K562 (cell line): ENCODE results near the gene PEF1. TPM values are rescaled to one million over a fixed set of nuclear protein-coding genes. Genes with fewer than 3 reads are reported as not detected.

Experiments used
- ATAC-seq: fragments of 200-7000 bp; cut with Tn5 transposase; 3 replicates; pipeline ENCODE4 v1.9.1; 2020; ENCODE audit warnings: moderate library complexity
- BruUV-seq: library from RNA; stranded (reverse); fragments of 400-500 nt; replicated peaks from 2 replicates; lab custom pipeline; 2021; lab: Mats Ljungman, UMichigan
- CTCF ChIA-PET: fragments of 300-600 bp; formaldehyde crosslinking; extraction: SDS; loops from one replicate; lab custom pipeline; 2021; ENCODE audit warnings: low intra/inter-chr PET ratio; lab: Yijun Ruan, JAX
- POLR2A ChIA-PET: fragments of 300-600, 350-650 bp; sonication (Branson Sonifier 250); formaldehyde crosslinking; extraction: SDS; loops from one replicate; lab custom pipeline; 2021; ENCODE audit warnings: antibody characterized with exemption, inconsistent platforms; lab: Yijun Ruan, JAX
- DNase-seq, 4 experiments: peaks; one replicate each; pipeline versions ENCODE4 v3.0.0 to v3.0.0-alpha.2; 2011 to 2018; ENCODE audit warnings: low spot score in 3 of 4, mixed read lengths in 3 of 4; ENCODE audit errors: extremely low read depth in 1 of 4
- FAIRE-seq: peaks from 2 replicates; lab custom pipeline; 2011; peaks lifted over from hg19 to GRCh38; lab: Jason Lieb, UNC
- H2AFZ ChIP-seq: 2 replicates; pipeline ENCODE4 v1.6.0; 2011; ENCODE audit warnings: low read depth, low read length, control low read depth, inconsistent platforms
- H3K27ac ChIP-seq: fragments of 200-600 bp; 3 replicates; pipeline ENCODE4 v1.8.0; 2011; ENCODE audit warnings: low read depth, mild to moderate bottlenecking, control low read depth, inconsistent platforms, low read length, moderate library complexity, mixed read lengths; ENCODE audit errors: extremely low read depth
- H3K27me3 ChIP-seq, 2 experiments: fragments of 300-600 bp in 1 of 2; 2 replicates in 1 of 2; 3 replicates in 1 of 2; pipeline versions ENCODE4 v1.6.0 to v1.8.0; 2011; ENCODE audit warnings: inconsistent platforms in 2 of 2, low read length in 2 of 2, mild to moderate bottlenecking in 1 of 2, mixed read lengths in 1 of 2, moderate library complexity in 1 of 2; ENCODE audit not compliant: control insufficient read depth in 2 of 2, insufficient read depth in 2 of 2
- H3K36me3 ChIP-seq: fragments of 300-600 bp; 3 replicates; pipeline ENCODE4 v1.8.0; 2011; ENCODE audit warnings: mild to moderate bottlenecking, low read length, inconsistent platforms; ENCODE audit not compliant: control insufficient read depth, insufficient read depth
- H3K4me1 ChIP-seq, 2 experiments: fragments of 200-600 bp in 1 of 2; replicated peaks in 1 of 2; 2 replicates in 1 of 2; 3 replicates in 1 of 2; pipeline versions ENCODE4 v1.5.1 to v1.8.0; 2011; ENCODE audit warnings: inconsistent platforms in 2 of 2, low read length in 2 of 2, mild to moderate bottlenecking in 1 of 2, mixed read lengths in 1 of 2, moderate library complexity in 1 of 2; ENCODE audit not compliant: control insufficient read depth in 2 of 2, insufficient read depth in 2 of 2
- H3K4me2 ChIP-seq: 2 replicates; pipeline ENCODE4 v1.6.1; 2011; ENCODE audit warnings: low read length, control low read depth, inconsistent platforms, mixed read lengths; ENCODE audit not compliant: insufficient read depth
- H3K4me3 ChIP-seq: fragments of 200-600 bp; sonication (generic), shearing (Covaris generic); 2 replicates; pipeline ENCODE4 v1.5.1; 2016; ENCODE audit warnings: control low read depth, inconsistent platforms
- H3K79me2 ChIP-seq: fragments of 200-600 bp; 3 replicates; pipeline ENCODE4 v1.8.0; 2011; ENCODE audit warnings: low read length, inconsistent platforms; ENCODE audit not compliant: control insufficient read depth, insufficient read depth
- H3K9ac ChIP-seq, 2 experiments: 2 replicates each; pipeline versions ENCODE4 v1.6.0 to v1.6.1; 2011; ENCODE audit warnings: low read depth in 2 of 2, low read length in 2 of 2, control low read depth in 1 of 2, inconsistent platforms in 1 of 2, mild to moderate bottlenecking in 1 of 2, mixed read lengths in 1 of 2; ENCODE audit not compliant: insufficient read depth in 1 of 2
- H3K9me1 ChIP-seq: one replicate; pipeline ENCODE4 v1.6.0; 2011; ENCODE audit warnings: inconsistent platforms, mild to moderate bottlenecking, low read length, moderate library complexity; ENCODE audit not compliant: control insufficient read depth, insufficient read depth
- H3K9me3 ChIP-seq: replicated peaks from 2 replicates; pipeline ENCODE4 v1.5.1; 2011; ENCODE audit warnings: low read depth, low read length, inconsistent platforms; ENCODE audit not compliant: control insufficient read depth, insufficient read depth
- H4K20me1 ChIP-seq: replicated peaks from 2 replicates; pipeline ENCODE4 v1.6.1; 2011; ENCODE audit warnings: low read length, inconsistent platforms, mixed read lengths; ENCODE audit not compliant: control insufficient read depth, insufficient read depth
- ARID3A ChIP-seq: IDR thresholded peaks from 2 replicates; pipeline ENCODE4 v1.6.1; 2012; ENCODE audit warnings: low read depth, low read length, improper control_type of control experiment, borderline replicate concordance
- BHLHE40 ChIP-seq: IDR thresholded peaks from 2 replicates; pipeline ENCODE4 v1.6.1; 2011; ENCODE audit warnings: low read length, improper control_type of control experiment
- CCNT2 ChIP-seq: IDR thresholded peaks from 2 replicates; pipeline ENCODE4 v1.6.1; 2011; ENCODE audit warnings: borderline replicate concordance, low read depth, mild to moderate bottlenecking, moderate library complexity, mixed read lengths, low read length; ENCODE audit not compliant: insufficient read length; ENCODE audit errors: extremely low read depth
- HNRNPL ChIP-seq: fragments of 200-400 bp; formaldehyde crosslinking; IDR thresholded peaks from 2 replicates; pipeline ENCODE4 v1.6.1; 2017; ENCODE audit warnings: low read depth, mild to moderate bottlenecking, low read length
- KLF6 ChIP-seq: fragments of 250-450 bp; sonication (Bioruptor Pico); IDR thresholded peaks from 2 replicates; pipeline ENCODE4 v1.4.0; 2020; ENCODE audit warnings: mild to moderate bottlenecking, moderate library complexity, borderline replicate concordance
- POLR2B ChIP-seq: fragments of 450-650 bp; IDR thresholded peaks from 2 replicates; pipeline ENCODE4 v1.6.1; 2018; ENCODE audit warnings: low read depth; ENCODE audit not compliant: partially characterized antibody
- RBFOX2 ChIP-seq: fragments of 200-400 bp; formaldehyde crosslinking; IDR thresholded peaks from 2 replicates; pipeline ENCODE4 v1.6.1; 2017; ENCODE audit warnings: low read depth, mild to moderate bottlenecking, low read length, moderate library complexity
- TAL1 ChIP-seq: fragments of 450-650 bp; IDR thresholded peaks from 2 replicates; pipeline ENCODE4 v1.6.1; 2016; ENCODE audit warnings: mild to moderate bottlenecking
- WGBS: fragments of 100-300 bp; shearing (Covaris generic); methylation state at CpG from one replicate; pipeline ENCODE4 v1.1.6; 2016; ENCODE audit warnings: low coverage, mixed read lengths; ENCODE audit not compliant: insufficient coverage; ENCODE audit errors: missing lambda C conversion rate; 5-methylcytosine and 5-hydroxymethylcytosine counted together
- in situ Hi-C: fragments of 300-500 bp; cut with MboI; formaldehyde crosslinking; loops from 4 replicates; pipeline ENCODE4 v1.15.0; 2018; ENCODE audit warnings: inconsistent platforms, mixed read lengths
- intact Hi-C: fragments of 100-400 bp; cut with micrococcal nuclease; formaldehyde crosslinking; loops from 2 replicates; pipeline ENCODE4 v1.14.2; 2022
- polyA plus RNA-seq, 8 experiments: library from polyadenylated mRNA; depleted of rRNA in 4 of 8; stranded (reverse) in 5 of 8; unstranded in 3 of 8; fragments of >200 nt; fragmentation: Nextera tagmentation in 2 of 8; fragmentation: Illumina TruSeq in 1 of 8; extraction: Ambion mirVana in 2 of 8; extraction: Trizol in 1 of 8; gene quantifications; 2 replicates each; pipeline versions ENCODE4 v1.2.1 to v1.2.3, GENCODE V29; 2011 to 2014; ENCODE audit warnings: inconsistent platforms in 1 of 8, missing spikeins in 1 of 8
- total RNA-seq, 7 experiments: library from RNA; depleted of rRNA in 6 of 7; stranded (reverse); fragments of >200 nt in 6 of 7; fragmentation: Illumina TruSeq in 2 of 7; extraction: Trizol in 2 of 7; gene quantifications; 2 replicates each; pipeline versions ENCODE4 v1.2.1 to v1.2.3, GENCODE V29; 2011 to 2021; ENCODE audit warnings: low replicate concordance in 1 of 7
- TF ChIP-seq, protein P1 (sequence below): fragments of 200-400 bp; formaldehyde crosslinking; IDR thresholded peaks from 2 replicates; pipeline ENCODE4 v1.6.1; 2017; ENCODE audit warnings: mild to moderate bottlenecking, low read depth, low read length, moderate library complexity
- TF ChIP-seq, protein P2 (sequence below): sonication (generic); formaldehyde crosslinking; IDR thresholded peaks from 2 replicates; pipeline ENCODE4 v1.8.1; 2023; ENCODE audit warnings: missing genetic modification reagents, mild to moderate bottlenecking, borderline replicate concordance

Gene PEF1
- total and polyA plus RNA-seq, 9 of the 15 experiments (the other 6 are each of a cell fraction or from before 2014, with no cell fraction given) = 26.3 to 95.5 (median 61.9) TPM

DNA sequence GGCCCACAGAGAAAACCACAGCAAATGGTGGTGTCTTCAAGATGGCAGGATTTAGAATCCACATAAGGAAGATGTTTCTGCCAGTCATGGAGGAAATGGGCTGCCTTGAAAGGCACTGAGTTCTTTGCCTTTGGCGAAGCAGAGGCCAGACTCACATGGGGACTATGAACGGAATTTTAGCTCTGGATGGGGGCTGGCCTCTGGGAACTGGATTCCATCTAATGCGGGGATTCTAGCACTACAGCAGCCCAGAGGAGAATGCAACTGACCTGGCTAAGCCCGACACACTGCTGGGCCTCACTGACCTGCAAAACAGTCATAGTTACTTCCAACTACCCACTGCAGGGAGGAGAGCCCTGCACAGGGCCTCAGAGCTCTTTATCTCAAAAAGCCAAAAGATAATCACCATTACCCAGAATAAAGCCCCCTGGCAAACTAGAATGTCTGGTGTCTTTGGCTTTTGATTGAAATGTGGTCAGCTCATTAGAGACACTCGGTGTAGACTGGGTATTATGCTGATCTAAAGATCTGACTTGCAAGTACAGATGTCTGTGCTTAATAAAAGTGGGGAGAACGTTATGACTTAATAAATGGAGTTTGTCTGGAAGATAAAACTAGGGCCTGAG, 15.6 kb downstream of the PEF1 start:
- Histone ChIP-seq H3K4me1 (peaks cover 0 to 15% of the 10 kb centered on the region in 2 experiments; a peak in 3 of 5 replicates), H4K20me1 (peaks cover 6% of the 10 kb centered on the region; the same call in 1 of the 2 replicates), H3K9me3 (no peaks in the 10 kb centered on the region), H3K36me3 (peaks cover 56% of the 10 kb centered on the region; the same call in 2 of the 3 replicates), H3K9ac (no peak overlapping the region), H3K79me2 (no peaks in the 10 kb centered on the region), H3K4me2 (no peak overlapping the region), H3K4me3 (no peak overlapping the region), H3K9me1 (peaks cover 6% of the 10 kb centered on the region), H3K27me3 (no peaks in the 10 kb centered on the region), H3K27ac (no peak overlapping the region), H2AFZ (no peak overlapping the region)
- 70% methylated on average over 6 of the region's 6 CpGs for WGBS
- intact Hi-C loops (no loop called here), in situ Hi-C loops (no loop called here)
- POLR2A ChIA-PET = interaction anchor here (0.6 to 6.4 kb wide), 6 partner anchors 10 to 751 kb away, joined by 3 to 47 read pairs (median 4); partner anchors contain the start of gene PEF1
- FAIRE-seq = no peak
- no peak for ATAC-seq
- BruUV-seq = no TSS peak
- CTCF ChIA-PET = interaction anchor here (0.6 kb wide), 1 partner anchor 776 kb away, joined by 4 read pairs; no protein-coding TSS in a partner anchor
- no peak for TF ChIP-seq BHLHE40
- TF ChIP-seq RBFOX2 = no peak
- TF ChIP-seq, protein P1, sequence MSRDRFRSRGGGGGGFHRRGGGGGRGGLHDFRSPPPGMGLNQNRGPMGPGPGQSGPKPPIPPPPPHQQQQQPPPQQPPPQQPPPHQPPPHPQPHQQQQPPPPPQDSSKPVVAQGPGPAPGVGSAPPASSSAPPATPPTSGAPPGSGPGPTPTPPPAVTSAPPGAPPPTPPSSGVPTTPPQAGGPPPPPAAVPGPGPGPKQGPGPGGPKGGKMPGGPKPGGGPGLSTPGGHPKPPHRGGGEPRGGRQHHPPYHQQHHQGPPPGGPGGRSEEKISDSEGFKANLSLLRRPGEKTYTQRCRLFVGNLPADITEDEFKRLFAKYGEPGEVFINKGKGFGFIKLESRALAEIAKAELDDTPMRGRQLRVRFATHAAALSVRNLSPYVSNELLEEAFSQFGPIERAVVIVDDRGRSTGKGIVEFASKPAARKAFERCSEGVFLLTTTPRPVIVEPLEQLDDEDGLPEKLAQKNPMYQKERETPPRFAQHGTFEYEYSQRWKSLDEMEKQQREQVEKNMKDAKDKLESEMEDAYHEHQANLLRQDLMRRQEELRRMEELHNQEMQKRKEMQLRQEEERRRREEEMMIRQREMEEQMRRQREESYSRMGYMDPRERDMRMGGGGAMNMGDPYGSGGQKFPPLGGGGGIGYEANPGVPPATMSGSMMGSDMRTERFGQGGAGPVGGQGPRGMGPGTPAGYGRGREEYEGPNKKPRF = no peak
- TF ChIP-seq ARID3A = no peak
- no peak for TF ChIP-seq CCNT2
- no peak for TF ChIP-seq KLF6 (CRISPR knock-in tag)
- TF ChIP-seq, protein P2, sequence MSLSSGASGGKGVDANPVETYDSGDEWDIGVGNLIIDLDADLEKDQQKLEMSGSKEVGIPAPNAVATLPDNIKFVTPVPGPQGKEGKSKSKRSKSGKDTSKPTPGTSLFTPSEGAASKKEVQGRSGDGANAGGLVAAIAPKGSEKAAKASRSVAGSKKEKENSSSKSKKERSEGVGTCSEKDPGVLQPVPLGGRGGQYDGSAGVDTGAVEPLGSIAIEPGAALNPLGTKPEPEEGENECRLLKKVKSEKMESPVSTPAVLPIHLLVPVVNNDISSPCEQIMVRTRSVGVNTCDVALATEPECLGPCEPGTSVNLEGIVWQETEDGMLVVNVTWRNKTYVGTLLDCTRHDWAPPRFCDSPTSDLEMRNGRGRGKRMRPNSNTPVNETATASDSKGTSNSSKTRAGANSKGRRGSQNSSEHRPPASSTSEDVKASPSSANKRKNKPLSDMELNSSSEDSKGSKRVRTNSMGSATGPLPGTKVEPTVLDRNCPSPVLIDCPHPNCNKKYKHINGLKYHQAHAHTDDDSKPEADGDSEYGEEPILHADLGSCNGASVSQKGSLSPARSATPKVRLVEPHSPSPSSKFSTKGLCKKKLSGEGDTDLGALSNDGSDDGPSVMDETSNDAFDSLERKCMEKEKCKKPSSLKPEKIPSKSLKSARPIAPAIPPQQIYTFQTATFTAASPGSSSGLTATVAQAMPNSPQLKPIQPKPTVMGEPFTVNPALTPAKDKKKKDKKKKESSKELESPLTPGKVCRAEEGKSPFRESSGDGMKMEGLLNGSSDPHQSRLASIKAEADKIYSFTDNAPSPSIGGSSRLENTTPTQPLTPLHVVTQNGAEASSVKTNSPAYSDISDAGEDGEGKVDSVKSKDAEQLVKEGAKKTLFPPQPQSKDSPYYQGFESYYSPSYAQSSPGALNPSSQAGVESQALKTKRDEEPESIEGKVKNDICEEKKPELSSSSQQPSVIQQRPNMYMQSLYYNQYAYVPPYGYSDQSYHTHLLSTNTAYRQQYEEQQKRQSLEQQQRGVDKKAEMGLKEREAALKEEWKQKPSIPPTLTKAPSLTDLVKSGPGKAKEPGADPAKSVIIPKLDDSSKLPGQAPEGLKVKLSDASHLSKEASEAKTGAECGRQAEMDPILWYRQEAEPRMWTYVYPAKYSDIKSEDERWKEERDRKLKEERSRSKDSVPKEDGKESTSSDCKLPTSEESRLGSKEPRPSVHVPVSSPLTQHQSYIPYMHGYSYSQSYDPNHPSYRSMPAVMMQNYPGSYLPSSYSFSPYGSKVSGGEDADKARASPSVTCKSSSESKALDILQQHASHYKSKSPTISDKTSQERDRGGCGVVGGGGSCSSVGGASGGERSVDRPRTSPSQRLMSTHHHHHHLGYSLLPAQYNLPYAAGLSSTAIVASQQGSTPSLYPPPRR (CRISPR knock-in tag) = no peak
- no peak for TF ChIP-seq TAL1
- no peak for TF ChIP-seq HNRNPL
- no peak for TF ChIP-seq POLR2B
- DNase-seq = no peak
